Memory B cell (primary cell): ENCODE data around the gene TBC1D21.

Experiments
- ATAC-seq: fragments of 150-1000 bp; cut with Tn5 transposase; 2 replicates; pipeline ENCODE4 v1.10.0; 2021; ENCODE audit warnings: low read depth, mild to moderate bottlenecking, moderate library complexity
- DNase-seq, 2 donors: peaks; one replicate each; pipeline ENCODE4 v3.0.0; 2022; ENCODE audit warnings: low spot score in 2 of 2
- H3K27ac Mint-ChIP-seq: one replicate; pipeline ENCODE4 v1.8.0; 2022; ENCODE audit warnings: mild to moderate bottlenecking, moderate library complexity, mixed read lengths
- H3K27me3 Mint-ChIP-seq: one replicate; pipeline ENCODE4 v1.8.0; 2022; ENCODE audit warnings: mixed read lengths
- H3K36me3 Mint-ChIP-seq: one replicate; pipeline ENCODE4 v1.8.0; 2022; ENCODE audit warnings: mild to moderate bottlenecking, mixed read lengths
- H3K4me1 Mint-ChIP-seq: one replicate; pipeline ENCODE4 v1.8.0; 2022; ENCODE audit warnings: mixed read lengths
- H3K4me3 Mint-ChIP-seq: one replicate; pipeline ENCODE4 v1.8.0; 2022; ENCODE audit warnings: mild to moderate bottlenecking, moderate library complexity, mixed read lengths
- H3K9me3 Mint-ChIP-seq: one replicate; pipeline ENCODE4 v1.8.0; 2022; ENCODE audit warnings: mixed read lengths

Gene TBC1D21, protein sequence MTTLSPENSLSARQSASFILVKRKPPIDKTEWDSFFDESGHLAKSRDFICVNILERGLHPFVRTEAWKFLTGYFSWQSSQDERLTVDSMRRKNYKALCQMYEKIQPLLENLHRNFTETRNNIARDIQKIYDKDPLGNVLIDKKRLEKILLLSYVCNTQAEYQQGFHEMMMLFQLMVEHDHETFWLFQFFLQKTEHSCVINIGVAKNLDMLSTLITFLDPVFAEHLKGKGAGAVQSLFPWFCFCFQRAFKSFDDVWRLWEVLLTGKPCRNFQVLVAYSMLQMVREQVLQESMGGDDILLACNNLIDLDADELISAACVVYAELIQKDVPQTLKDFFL

GRCh38 chr15:73873456-73873855 is at the start of gene TBC1D21:
TBC1D21 (plus strand) TSS chr15:73873564; CDS start chr15:73873710, 146 bp downstream.
- H3K4me1 Mint-ChIP-seq = no peaks in the 10 kb centered on the region
- H3K36me3 Mint-ChIP-seq = no peaks in the 10 kb centered on the region
- H3K4me3 Mint-ChIP-seq = no peak within 1 kb of the TSS
- no peaks in the 10 kb centered on the region for H3K9me3 Mint-ChIP-seq
- peaks cover 24% of the 10 kb centered on the region for H3K27me3 Mint-ChIP-seq
- no peak within 1 kb of the TSS for H3K27ac Mint-ChIP-seq
- DNase-seq (no peak), ATAC-seq (no peak)

GRCh38 chr15:73826711-73827251 is 46.6 kb upstream of the TBC1D21 start:
- H3K4me3 Mint-ChIP-seq = no peak overlapping the region
- DNase-seq (no peak), ATAC-seq (no peak)
- H3K9me3 Mint-ChIP-seq = no peaks in the 10 kb centered on the region
- H3K4me1 Mint-ChIP-seq = no peaks in the 10 kb centered on the region
- H3K36me3 Mint-ChIP-seq = no peaks in the 10 kb centered on the region
- peaks cover 6% of the 10 kb centered on the region for H3K27me3 Mint-ChIP-seq
- H3K27ac Mint-ChIP-seq = no peak overlapping the region

DNA sequence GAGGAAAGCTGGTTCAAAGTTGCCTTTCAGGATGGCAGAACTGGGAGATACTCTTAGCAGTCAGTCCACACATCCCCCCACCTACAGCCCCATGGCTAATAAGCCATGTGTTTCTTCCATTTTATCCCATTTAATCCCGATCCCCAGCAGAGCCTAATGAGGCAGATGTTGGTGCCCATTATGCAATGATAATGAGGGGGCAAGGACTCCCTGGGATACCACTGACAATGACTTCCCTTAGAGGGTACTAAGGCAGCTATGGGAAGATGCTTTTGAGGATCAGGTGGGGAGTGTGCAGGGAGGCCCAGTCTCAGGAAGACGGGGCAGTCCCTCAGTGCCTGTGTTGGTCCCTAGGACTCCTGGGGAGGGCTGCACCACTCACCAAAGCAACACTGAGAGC is 43.8 kb upstream of the TBC1D21 start:
- Mint-ChIP-seq H3K9me3 (no peaks in the 10 kb centered on the region), H3K27ac (no peak overlapping the region), H3K4me1 (no peaks in the 10 kb centered on the region), H3K27me3 (peaks cover 13% of the 10 kb centered on the region), H3K36me3 (no peaks in the 10 kb centered on the region), H3K4me3 (no peak overlapping the region)
- no peak for DNase-seq
- ATAC-seq = no peak

DNA sequence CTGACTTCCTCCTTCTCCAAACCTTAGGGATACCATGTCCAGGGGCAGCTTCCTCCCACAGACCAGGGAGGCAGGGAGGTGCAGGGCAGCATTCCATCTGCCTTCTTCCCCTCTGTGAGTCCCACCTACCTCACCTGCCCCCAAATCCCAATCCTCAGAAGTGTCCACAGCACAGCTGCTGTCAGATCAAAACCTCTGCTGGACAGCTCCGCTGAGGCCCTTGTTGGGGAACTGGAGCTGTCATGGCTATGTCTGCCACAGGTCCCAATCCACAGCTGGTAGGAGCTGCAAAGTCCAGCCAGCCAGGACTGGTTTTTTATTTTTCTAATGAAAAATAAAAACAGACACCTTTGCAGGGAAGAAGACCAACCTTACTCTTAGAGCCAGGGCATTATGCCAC is 40.7 kb upstream of the TBC1D21 start:
- H3K36me3 Mint-ChIP-seq = no peaks in the 10 kb centered on the region
- no peak for DNase-seq
- no peak for ATAC-seq
- H3K27me3 Mint-ChIP-seq = peaks cover 26% of the 10 kb centered on the region
- H3K9me3 Mint-ChIP-seq = no peaks in the 10 kb centered on the region
- H3K4me3 Mint-ChIP-seq = no peak overlapping the region
- H3K4me1 Mint-ChIP-seq = no peaks in the 10 kb centered on the region
- H3K27ac Mint-ChIP-seq = no peak overlapping the region

- Mint-ChIP-seq H3K9me3 (no peaks in the 10 kb centered on the region), H3K27ac (no peak overlapping the region), H3K27me3 (peaks cover 32% of the 10 kb centered on the region), H3K36me3 (no peaks in the 10 kb centered on the region), H3K4me1 (no peaks in the 10 kb centered on the region), H3K4me3 (no peak overlapping the region)
- DNase-seq = no peak
- no peak for ATAC-seq
These were observed 36.5 kb upstream of the TBC1D21 start for GRCh38 chr15:73836845-73837244.

GRCh38 chr15:73838831-73839426 is 34.4 kb upstream of the TBC1D21 start:
- Mint-ChIP-seq H3K27me3 (peaks cover 27% of the 10 kb centered on the region), H3K9me3 (peaks cover 2% of the 10 kb centered on the region), H3K4me1 (no peaks in the 10 kb centered on the region), H3K4me3 (no peak overlapping the region), H3K27ac (no peak overlapping the region), H3K36me3 (no peaks in the 10 kb centered on the region)
- DNase-seq (no peak), ATAC-seq (no peak)

DNA sequence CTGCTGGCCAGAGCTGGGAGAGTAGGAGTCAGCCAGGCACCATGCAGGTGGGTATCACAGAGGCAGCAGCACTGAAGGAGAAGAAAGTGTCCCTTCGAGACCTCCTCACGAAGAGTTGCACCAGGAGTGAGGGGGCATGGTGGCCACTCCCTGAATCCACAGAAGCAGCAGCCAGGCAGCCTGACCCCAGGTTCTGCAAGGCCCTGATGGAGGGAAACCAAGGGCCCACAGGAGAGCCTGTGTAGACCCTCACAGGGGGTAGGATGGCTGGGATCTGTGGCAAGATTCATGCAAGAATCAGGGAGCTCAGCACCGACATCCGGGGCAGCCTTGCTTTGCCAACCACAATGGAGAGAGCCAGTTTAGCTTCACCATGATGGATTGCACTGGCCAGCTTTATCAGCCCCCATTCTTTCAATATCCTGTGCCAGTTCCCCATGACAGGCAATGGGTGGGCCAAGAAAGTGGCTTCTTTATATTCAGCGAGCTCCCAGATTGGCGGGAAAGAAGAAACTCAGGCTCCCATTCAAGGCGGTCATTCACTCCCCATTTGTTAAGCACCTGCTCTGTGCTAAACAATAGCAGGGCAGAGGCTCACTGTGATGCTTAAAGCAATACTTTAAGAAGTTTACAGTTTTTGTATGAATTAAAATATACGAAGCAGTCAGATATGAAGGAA is 33.5 kb upstream of the TBC1D21 start:
- no peak overlapping the region for H3K27ac Mint-ChIP-seq
- H3K27me3 Mint-ChIP-seq = peaks cover 27% of the 10 kb centered on the region
- ATAC-seq = no peak
- peaks cover 2% of the 10 kb centered on the region for H3K9me3 Mint-ChIP-seq
- no peaks in the 10 kb centered on the region for H3K4me1 Mint-ChIP-seq
- no peak for DNase-seq
- no peaks in the 10 kb centered on the region for H3K36me3 Mint-ChIP-seq
- no peak overlapping the region for H3K4me3 Mint-ChIP-seq

DNA sequence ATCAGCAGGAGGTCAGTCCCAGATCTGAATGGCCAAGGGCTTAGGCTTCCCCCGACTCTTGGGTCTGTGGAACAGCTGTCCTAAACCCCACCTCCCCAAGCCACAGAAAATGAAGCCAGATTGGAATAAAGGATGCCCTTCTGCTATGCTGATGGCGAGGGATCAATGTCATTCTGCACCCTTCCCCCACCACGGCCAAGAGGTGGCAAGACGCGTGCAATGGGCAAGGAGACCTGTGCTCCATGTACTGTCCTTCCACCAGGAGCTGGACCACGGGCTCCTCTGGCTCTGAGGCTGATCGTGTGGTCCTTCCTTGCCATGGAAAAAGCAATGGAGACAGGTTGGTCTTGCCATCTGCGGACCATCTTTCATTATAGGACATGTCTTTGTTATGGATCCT is 32.6 kb upstream of the TBC1D21 start:
- peaks cover 2% of the 10 kb centered on the region for H3K9me3 Mint-ChIP-seq
- no peak overlapping the region for H3K4me3 Mint-ChIP-seq
- DNase-seq (no peak), ATAC-seq (no peak)
- no peaks in the 10 kb centered on the region for H3K36me3 Mint-ChIP-seq
- peaks cover 19% of the 10 kb centered on the region for H3K27me3 Mint-ChIP-seq
- H3K4me1 Mint-ChIP-seq = no peaks in the 10 kb centered on the region
- no peak overlapping the region for H3K27ac Mint-ChIP-seq

DNA sequence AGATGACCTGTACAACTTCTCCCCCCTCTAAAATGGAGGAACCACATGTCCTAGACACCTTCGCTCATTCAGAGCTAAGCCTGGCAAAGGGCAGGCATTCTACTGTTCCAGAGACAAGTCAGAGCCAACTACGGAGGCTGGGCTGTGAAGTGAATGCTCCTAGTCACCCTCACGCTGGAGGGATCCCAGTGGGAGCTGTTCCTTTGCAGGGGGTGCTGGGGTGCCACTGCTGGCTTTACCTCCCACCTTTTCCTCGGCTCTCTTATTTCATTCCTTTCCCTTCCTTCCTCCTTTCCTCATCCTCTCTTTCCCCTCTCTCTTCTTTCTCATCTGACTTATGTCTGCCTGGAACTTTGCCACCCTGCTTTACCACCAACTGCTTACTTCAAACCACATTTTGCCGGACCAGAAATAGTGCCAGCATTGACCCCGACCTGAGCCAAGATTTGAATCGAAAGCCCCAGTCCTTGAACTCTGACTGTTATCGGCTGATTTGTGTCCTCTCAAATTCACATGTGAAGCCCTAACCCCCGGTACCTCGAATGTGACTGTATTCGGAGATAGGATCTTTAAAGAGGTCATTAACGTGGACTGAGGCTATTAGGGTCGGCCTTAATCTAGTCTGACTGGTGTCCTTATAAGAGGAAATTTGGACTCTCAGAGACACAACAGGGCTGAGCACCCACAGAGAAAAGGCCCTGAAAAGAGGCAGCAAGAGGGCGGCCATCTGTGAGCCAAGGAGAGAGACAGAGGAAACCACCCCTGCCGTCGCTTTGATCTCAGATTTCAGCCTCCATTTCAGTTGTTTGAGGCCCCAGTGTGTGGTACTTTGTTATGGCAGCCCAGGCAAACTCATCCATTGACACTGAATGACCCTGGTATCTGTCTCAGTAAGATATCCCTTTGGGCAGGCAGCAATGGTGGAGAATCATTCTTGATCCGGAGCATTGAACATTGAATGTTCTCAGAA is 31.3 kb upstream of the TBC1D21 start:
- Mint-ChIP-seq H3K4me3 (no peak overlapping the region), H3K27ac (no peak overlapping the region), H3K27me3 (peaks cover 15% of the 10 kb centered on the region), H3K36me3 (no peaks in the 10 kb centered on the region), H3K4me1 (no peaks in the 10 kb centered on the region), H3K9me3 (peaks cover 2% of the 10 kb centered on the region)
- DNase-seq (no peak), ATAC-seq (no peak)

GRCh38 chr15:73843787-73844186 is 29.6 kb upstream of the TBC1D21 start:
- no peak overlapping the region for H3K27ac Mint-ChIP-seq
- no peaks in the 10 kb centered on the region for H3K4me1 Mint-ChIP-seq
- H3K27me3 Mint-ChIP-seq = peaks cover 17% of the 10 kb centered on the region
- DNase-seq = no peak
- H3K36me3 Mint-ChIP-seq = no peaks in the 10 kb centered on the region
- H3K4me3 Mint-ChIP-seq = no peak overlapping the region
- peaks cover 2% of the 10 kb centered on the region for H3K9me3 Mint-ChIP-seq
- no peak for ATAC-seq

DNA sequence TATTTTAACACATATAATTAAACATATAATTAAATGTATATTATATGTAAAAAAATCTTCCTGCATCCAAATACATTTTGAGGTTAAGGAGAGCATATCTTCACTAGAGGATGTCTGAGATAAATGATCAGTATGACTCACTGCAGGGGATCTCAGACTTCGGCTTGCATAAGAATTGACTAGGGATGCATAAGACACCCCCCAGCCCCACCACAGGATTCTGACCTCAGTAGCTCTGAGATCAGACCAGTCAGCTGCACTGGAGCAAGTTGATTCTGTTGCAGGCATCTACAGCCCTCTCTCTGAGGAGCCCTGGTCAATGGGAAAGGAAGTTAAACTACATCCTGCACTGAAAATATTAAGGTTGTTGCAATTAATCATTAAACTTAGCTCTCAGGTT is 29.0 kb upstream of the TBC1D21 start:
- DNase-seq (no peak), ATAC-seq (no peak)
- no peak overlapping the region for H3K27ac Mint-ChIP-seq
- no peaks in the 10 kb centered on the region for H3K36me3 Mint-ChIP-seq
- no peaks in the 10 kb centered on the region for H3K4me1 Mint-ChIP-seq
- no peak overlapping the region for H3K4me3 Mint-ChIP-seq
- H3K9me3 Mint-ChIP-seq = peaks cover 2% of the 10 kb centered on the region
- H3K27me3 Mint-ChIP-seq = peaks cover 12% of the 10 kb centered on the region

DNA sequence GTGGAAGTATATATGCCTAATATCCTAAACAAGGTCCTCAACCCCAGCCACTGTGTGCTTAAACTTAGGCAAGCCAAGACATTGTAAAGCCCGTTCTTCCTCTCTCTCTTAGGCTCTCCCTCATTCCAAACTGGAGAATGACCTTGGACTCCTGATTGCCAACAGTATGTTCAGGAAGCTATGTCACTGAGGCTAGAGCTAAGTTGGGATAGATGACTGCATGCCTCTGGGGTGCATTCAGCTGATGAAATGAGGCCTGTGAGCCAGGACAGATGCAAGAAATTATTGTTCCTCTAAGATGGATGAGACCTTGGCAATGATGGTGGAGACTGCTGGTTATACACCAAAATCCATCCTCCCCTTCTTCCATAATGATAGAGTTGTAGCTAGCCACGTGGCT is 27.9 kb upstream of the TBC1D21 start:
- DNase-seq (no peak), ATAC-seq (no peak)
- H3K36me3 Mint-ChIP-seq = no peaks in the 10 kb centered on the region
- H3K27me3 Mint-ChIP-seq = peaks cover 10% of the 10 kb centered on the region
- H3K27ac Mint-ChIP-seq = no peak overlapping the region
- H3K4me1 Mint-ChIP-seq = no peaks in the 10 kb centered on the region
- peaks cover 2% of the 10 kb centered on the region for H3K9me3 Mint-ChIP-seq
- H3K4me3 Mint-ChIP-seq = no peak overlapping the region

DNA sequence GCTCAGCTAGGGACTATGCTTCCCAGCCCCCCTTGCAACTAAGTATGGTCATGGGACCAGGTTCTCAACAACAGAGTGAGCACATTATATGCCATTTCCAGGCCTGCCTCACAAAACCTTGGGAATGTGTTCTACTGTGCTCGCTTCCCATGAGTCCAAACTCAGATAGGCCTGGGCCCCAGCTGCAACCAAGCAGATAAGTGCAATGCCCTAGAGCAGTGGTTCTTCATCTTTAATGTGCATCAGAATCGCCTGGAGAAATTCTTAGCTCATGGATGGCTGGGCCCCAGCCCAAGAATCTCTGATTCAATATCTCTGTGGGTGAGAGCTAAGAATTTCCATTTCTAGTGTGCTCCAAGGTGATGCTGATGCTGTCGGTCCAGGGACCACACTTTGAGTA is 27.5 kb upstream of the TBC1D21 start:
- no peak overlapping the region for H3K4me3 Mint-ChIP-seq
- DNase-seq (no peak), ATAC-seq (no peak)
- H3K27ac Mint-ChIP-seq = no peak overlapping the region
- H3K36me3 Mint-ChIP-seq = no peaks in the 10 kb centered on the region
- peaks cover 8% of the 10 kb centered on the region for H3K27me3 Mint-ChIP-seq
- H3K4me1 Mint-ChIP-seq = no peaks in the 10 kb centered on the region
- H3K9me3 Mint-ChIP-seq = peaks cover 2% of the 10 kb centered on the region
